ENCODE data around the gene NLN. TPM values are rescaled to one million over a fixed set of nuclear protein-coding genes. Genes with fewer than 3 reads are reported as not detected.
"Not testable (repeated sequence)": the region's sequence is repeated elsewhere in the genome, so short reads cannot be mapped to it uniquely, and the experiment has no call there.

Gene NLN
- total and polyA plus RNA-seq, 2 donors (not counting 1 experiment from before 2014, with no cell fraction given), result 1.7 to 6.8 TPM

DNA sequence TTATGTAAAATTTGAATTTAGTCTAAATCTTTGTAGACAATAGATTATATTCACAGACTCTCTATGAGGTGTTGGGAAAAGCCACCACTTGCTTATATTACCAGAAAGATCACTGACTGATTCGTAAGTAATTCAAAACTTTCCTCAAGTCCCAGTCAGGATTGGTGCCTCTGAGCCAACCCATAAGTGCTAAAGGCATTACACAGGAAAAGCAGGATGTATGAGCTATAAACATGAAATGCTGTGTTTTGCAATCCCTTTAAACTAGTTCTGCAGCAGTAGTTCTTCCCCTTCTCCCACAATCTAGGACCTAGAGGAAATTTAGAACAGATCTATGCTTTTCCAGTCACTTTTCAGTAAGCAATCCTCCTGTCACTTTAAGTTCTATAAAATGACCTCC lies 49.2 kb upstream of the NLN start:
- intact Hi-C loops (cut with micrococcal nuclease), result no loop called here
- Mint-ChIP-seq H3K27ac (no peak overlapping the region), H3K27me3 (no peaks in the 10 kb centered on the region), H3K4me1 (no peaks in the 10 kb centered on the region), H3K4me3 (no peak overlapping the region), H3K9me3 (ENCODE audit: insufficient read depth) (no peaks in the 10 kb centered on the region)
- ChIA-PET POLR2A (no interaction called here), CTCF (no interaction called here)
- H3K27me3 ChIP-seq (replicated peaks in 1 of 4; ENCODE audit: control extremely low read depth in 1 of 4, control insufficient read depth in 3 of 4, insufficient read depth in 4 of 4, low read length in 3 of 4), result no peaks in the 10 kb centered on the region
- no peak for ATAC-seq (ENCODE audit: low read depth)
- no peak for DNase-seq
- H3K9ac ChIP-seq (ENCODE audit: low read length), result no peak overlapping the region
- WGBS (ENCODE audit: insufficient coverage), result no CpG with 5 or more reads among the region's 1 CpG
- no peak for TF ChIP-seq EZH2 (IDR thresholded peaks at IDR 0.05; ENCODE audit: borderline replicate concordance, insufficient read depth, low read depth, low read length, poor library complexity, severe bottlenecking)
- TF ChIP-seq, protein P1, sequence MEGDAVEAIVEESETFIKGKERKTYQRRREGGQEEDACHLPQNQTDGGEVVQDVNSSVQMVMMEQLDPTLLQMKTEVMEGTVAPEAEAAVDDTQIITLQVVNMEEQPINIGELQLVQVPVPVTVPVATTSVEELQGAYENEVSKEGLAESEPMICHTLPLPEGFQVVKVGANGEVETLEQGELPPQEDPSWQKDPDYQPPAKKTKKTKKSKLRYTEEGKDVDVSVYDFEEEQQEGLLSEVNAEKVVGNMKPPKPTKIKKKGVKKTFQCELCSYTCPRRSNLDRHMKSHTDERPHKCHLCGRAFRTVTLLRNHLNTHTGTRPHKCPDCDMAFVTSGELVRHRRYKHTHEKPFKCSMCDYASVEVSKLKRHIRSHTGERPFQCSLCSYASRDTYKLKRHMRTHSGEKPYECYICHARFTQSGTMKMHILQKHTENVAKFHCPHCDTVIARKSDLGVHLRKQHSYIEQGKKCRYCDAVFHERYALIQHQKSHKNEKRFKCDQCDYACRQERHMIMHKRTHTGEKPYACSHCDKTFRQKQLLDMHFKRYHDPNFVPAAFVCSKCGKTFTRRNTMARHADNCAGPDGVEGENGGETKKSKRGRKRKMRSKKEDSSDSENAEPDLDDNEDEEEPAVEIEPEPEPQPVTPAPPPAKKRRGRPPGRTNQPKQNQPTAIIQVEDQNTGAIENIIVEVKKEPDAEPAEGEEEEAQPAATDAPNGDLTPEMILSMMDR (IDR thresholded peaks at IDR 0.05), result no peak
- H3K27ac ChIP-seq (ENCODE audit: low read length in 2 of 2), result no peak overlapping the region
- H2AFZ ChIP-seq (ENCODE audit: insufficient read depth, low read depth, low read length, poor library complexity, severe bottlenecking), result no peak overlapping the region
- peaks cover 17 to 35% of the 10 kb centered on the region in 2 experiments for H3K36me3 ChIP-seq (replicated peaks in 1 of 2; ENCODE audit: control extremely low read depth in 1 of 2, control insufficient read depth in 1 of 2, extremely low read depth in 1 of 2, insufficient read depth in 2 of 2, low read length in 1 of 2)
- no peaks in the 10 kb centered on the region for H3K79me2 ChIP-seq (ENCODE audit: control insufficient read depth, insufficient read depth, low read length)
- H3K9me3 ChIP-seq (ENCODE audit: control extremely low read depth in 1 of 3, control insufficient read depth in 2 of 3, insufficient read depth in 1 of 3, low read length in 2 of 3), result no peaks in the 10 kb centered on the region
- no peak overlapping the region for H3K4me3 ChIP-seq (ENCODE audit: control extremely low read depth in 1 of 5, extremely low read depth in 1 of 5, insufficient read depth in 1 of 5, low read depth in 2 of 5, low read length in 4 of 5)
- H4K20me1 ChIP-seq (ENCODE audit: control insufficient read depth, insufficient read depth, low read length, poor library complexity, severe bottlenecking), result no peaks in the 10 kb centered on the region
- no peak overlapping the region for H3K4me2 ChIP-seq (replicated peaks; ENCODE audit: low read depth, low read length, poor library complexity, severe bottlenecking)
- no peaks in the 10 kb centered on the region for H3K4me1 ChIP-seq (ENCODE audit: control insufficient read depth in 2 of 2, insufficient read depth in 2 of 2, low read length in 2 of 2)

DNA sequence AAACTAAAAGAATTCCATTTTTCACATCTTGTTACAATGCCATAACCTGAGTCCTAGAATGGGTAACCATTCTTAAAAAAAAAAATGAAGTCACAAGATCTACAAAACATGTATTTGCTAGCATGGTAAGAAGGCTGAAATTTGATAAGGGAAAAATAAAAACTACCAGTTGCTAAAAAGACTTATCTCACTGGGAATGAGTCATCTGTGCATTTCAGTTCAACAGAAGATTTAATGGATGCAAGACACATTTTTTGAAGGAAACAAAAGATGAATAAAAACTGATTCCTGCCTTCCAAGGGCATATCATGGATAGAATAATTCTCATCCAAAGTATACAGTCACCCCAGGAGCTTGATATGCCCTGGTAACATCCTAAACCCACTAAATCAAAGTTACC lies 47.3 kb upstream of the NLN start:
- H3K4me2 ChIP-seq (replicated peaks; ENCODE audit: low read depth, low read length, poor library complexity, severe bottlenecking), result no peak overlapping the region
- no peaks in the 10 kb centered on the region for H3K4me1 ChIP-seq (ENCODE audit: control insufficient read depth in 2 of 2, insufficient read depth in 2 of 2, low read length in 2 of 2)
- no peaks in the 10 kb centered on the region for H3K4me1 Mint-ChIP-seq
- no peaks in the 10 kb centered on the region for H3K9me3 Mint-ChIP-seq (ENCODE audit: insufficient read depth)
- no peaks in the 10 kb centered on the region for H3K79me2 ChIP-seq (ENCODE audit: control insufficient read depth, insufficient read depth, low read length)
- no peak for TF ChIP-seq EZH2 (IDR thresholded peaks at IDR 0.05; ENCODE audit: borderline replicate concordance, insufficient read depth, low read depth, low read length, poor library complexity, severe bottlenecking)
- TF ChIP-seq, protein P1 (IDR thresholded peaks at IDR 0.05), result no peak
- H3K27ac Mint-ChIP-seq, result no peak overlapping the region
- no peak overlapping the region for H3K9ac ChIP-seq (ENCODE audit: low read length)
- H4K20me1 ChIP-seq (ENCODE audit: control insufficient read depth, insufficient read depth, low read length, poor library complexity, severe bottlenecking), result no peaks in the 10 kb centered on the region
- H3K27me3 ChIP-seq (replicated peaks in 1 of 4; ENCODE audit: control extremely low read depth in 1 of 4, control insufficient read depth in 3 of 4, insufficient read depth in 4 of 4, low read length in 3 of 4), result no peaks in the 10 kb centered on the region
- H3K36me3 ChIP-seq (replicated peaks in 1 of 2; ENCODE audit: control extremely low read depth in 1 of 2, control insufficient read depth in 1 of 2, extremely low read depth in 1 of 2, insufficient read depth in 2 of 2, low read length in 1 of 2), result peaks cover 17 to 35% of the 10 kb centered on the region in 2 experiments
- H3K4me3 ChIP-seq (ENCODE audit: control extremely low read depth in 1 of 5, extremely low read depth in 1 of 5, insufficient read depth in 1 of 5, low read depth in 2 of 5, low read length in 4 of 5), result no peak overlapping the region
- no peak overlapping the region for H2AFZ ChIP-seq (ENCODE audit: insufficient read depth, low read depth, low read length, poor library complexity, severe bottlenecking)
- ATAC-seq (ENCODE audit: low read depth) (no peak), DNase-seq (no peak)
- ChIA-PET CTCF (no interaction called here), POLR2A (no interaction called here)
- no peak overlapping the region for H3K27ac ChIP-seq (ENCODE audit: low read length in 2 of 2)
- H3K4me3 Mint-ChIP-seq, result no peak overlapping the region
- no peaks in the 10 kb centered on the region for H3K27me3 Mint-ChIP-seq
- intact Hi-C loops (cut with micrococcal nuclease), result no loop called here
- H3K9me3 ChIP-seq (ENCODE audit: control extremely low read depth in 1 of 3, control insufficient read depth in 2 of 3, insufficient read depth in 1 of 3, low read length in 2 of 3), result no peaks in the 10 kb centered on the region

DNA sequence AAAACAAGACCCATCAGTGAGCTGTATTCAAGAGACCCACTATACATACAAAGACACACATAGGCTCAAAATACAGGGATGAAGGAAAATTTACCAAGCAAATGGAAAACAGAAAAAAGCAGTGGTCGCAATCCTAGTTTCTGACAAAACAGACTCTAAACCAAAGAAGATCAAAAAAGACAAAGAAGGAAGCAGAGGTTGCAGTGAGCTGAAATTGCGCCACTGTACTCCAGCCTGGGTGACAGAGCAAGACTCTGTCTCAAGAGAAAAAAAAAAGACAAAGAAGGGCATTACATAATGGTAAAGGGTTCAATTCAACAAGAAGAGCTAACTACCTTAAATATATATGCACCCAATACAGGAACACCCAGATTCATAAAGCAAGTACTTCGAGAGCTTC lies 45.9 kb upstream of the NLN start:
- H3K4me3 Mint-ChIP-seq; CTCF ChIA-PET; ATAC-seq (ENCODE audit: low read depth); H3K4me3 ChIP-seq (ENCODE audit: control extremely low read depth in 1 of 5, extremely low read depth in 1 of 5, insufficient read depth in 1 of 5, low read depth in 2 of 5, low read length in 4 of 5); H3K9me3 Mint-ChIP-seq (ENCODE audit: insufficient read depth); H3K27ac Mint-ChIP-seq; H3K4me1 ChIP-seq (ENCODE audit: control insufficient read depth in 2 of 2, insufficient read depth in 2 of 2, low read length in 2 of 2); H3K27me3 Mint-ChIP-seq; H3K27ac ChIP-seq (ENCODE audit: low read length in 2 of 2); H3K27me3 ChIP-seq (replicated peaks in 1 of 4; ENCODE audit: control extremely low read depth in 1 of 4, control insufficient read depth in 3 of 4, insufficient read depth in 4 of 4, low read length in 3 of 4); H3K9ac ChIP-seq (ENCODE audit: low read length); POLR2A ChIA-PET; H3K4me1 Mint-ChIP-seq; H3K79me2 ChIP-seq (ENCODE audit: control insufficient read depth, insufficient read depth, low read length); H3K4me2 ChIP-seq (replicated peaks; ENCODE audit: low read depth, low read length, poor library complexity, severe bottlenecking); DNase-seq; H2AFZ ChIP-seq (ENCODE audit: insufficient read depth, low read depth, low read length, poor library complexity, severe bottlenecking); H3K9me3 ChIP-seq (ENCODE audit: control extremely low read depth in 1 of 3, control insufficient read depth in 2 of 3, insufficient read depth in 1 of 3, low read length in 2 of 3); H4K20me1 ChIP-seq (ENCODE audit: control insufficient read depth, insufficient read depth, low read length, poor library complexity, severe bottlenecking); intact Hi-C loops (cut with micrococcal nuclease): not testable (repeated sequence)
- H3K36me3 ChIP-seq (replicated peaks in 1 of 2; ENCODE audit: control extremely low read depth in 1 of 2, control insufficient read depth in 1 of 2, extremely low read depth in 1 of 2, insufficient read depth in 2 of 2, low read length in 1 of 2), result peaks cover 20 to 32% of the 10 kb centered on the region in 2 experiments
- no CpG with 5 or more reads among the region's 3 CpGs for WGBS (ENCODE audit: insufficient coverage)

All from B cell (primary cell).